Measurements from ENCODE around the gene KRTAP2-1.
"Not testable (repeated sequence)": the region's sequence is repeated elsewhere in the genome, so short reads cannot be mapped to it uniquely, and the experiment has no call there.

KRTAP2-1 gene, protein sequence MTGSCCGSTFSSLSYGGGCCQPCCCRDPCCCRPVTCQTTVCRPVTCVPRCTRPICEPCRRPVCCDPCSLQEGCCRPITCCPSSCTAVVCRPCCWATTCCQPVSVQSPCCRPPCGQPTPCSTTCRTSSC

DNA sequence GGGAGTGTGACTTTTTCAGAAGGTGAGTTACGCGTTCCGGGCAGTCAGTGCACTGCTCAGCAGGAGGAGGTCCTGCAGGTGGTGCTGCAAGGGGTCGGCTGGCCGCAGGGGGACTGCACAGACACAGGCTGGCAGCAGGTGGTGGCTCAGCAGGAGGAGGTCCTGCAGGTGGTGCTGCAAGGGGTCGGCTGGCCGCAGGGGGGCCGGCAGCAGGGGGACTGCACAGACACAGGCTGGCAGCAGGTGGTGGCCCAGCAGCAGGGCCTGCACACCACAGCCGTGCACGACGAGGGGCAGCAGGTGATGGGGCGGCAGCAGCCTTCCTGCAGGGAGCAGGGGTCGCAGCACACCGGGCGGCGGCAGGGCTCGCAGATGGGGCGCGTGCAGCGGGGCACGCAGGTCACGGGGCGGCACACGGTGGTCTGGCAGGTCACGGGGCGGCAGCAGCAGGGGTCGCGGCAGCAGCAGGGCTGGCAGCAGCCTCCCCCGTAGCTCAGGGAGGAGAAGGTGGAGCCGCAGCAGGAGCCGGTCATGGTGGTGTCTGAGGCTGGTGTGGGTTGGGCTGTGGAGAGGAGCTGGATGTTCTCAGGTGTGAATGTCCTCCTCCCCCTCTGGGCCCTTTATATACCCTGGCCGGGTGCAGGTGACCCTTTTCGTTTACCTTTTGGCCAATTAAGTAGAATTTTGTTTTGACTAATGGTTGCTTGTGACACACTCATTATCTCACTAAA lies at the start of gene KRTAP2-1:
Gene KRTAP2-1, minus strand, starts transcription at position 582 of the 731 bp plus-strand sequence. Its CDS starts 49 bp downstream, at position 533.
- DNase-seq, result not testable (repeated sequence)

DNA sequence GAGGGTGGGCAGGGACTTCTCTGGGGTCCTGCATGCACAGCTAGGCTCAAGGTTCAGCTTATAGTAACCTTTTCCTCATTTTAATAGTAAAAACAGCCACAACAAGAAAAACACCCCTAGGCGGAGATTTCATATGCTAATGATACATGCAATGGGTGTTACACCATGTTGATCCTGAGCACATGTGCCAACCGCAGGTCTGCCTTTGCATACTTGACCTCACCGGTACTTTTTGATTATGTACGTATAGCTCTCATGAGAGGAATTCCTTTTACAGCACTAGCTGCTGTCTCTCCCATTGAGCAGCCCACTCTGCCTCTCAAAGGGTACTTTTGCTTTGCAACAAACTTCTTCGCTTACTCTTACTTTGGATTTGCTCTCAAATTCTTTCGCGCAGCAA lies 48.9 kb upstream of the KRTAP2-1 start:
- no peak for DNase-seq

DNA sequence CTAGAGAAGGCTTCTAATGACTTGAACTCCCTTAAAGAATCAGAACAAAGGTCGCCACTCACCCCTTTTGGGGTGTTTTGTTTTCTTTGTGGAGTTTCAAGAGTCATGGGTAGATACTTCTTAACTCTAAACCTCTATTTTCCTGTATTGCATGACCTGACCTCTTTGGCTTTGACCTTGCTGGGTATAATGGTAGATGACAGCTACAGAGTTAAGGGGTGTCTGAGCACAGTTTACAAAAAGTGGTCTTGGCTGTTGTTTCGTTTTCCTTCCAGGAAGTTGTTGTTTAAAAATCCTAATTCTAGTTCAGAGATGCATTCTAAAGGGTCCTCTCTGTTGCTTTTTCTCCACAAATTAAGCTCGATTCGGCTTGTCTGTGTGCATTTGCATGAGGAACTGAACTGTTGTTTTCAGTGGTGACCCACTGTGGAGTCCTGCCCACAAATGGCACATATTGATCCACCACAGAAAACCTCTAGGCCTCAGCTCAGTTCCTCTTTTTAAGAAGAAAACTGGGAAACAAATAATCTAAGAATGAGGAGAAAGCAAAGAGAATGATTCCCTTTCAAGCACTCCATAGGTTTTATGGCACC lies 41.7 kb upstream of the KRTAP2-1 start:
- peak; percentile 65 for DNase-seq

DNA sequence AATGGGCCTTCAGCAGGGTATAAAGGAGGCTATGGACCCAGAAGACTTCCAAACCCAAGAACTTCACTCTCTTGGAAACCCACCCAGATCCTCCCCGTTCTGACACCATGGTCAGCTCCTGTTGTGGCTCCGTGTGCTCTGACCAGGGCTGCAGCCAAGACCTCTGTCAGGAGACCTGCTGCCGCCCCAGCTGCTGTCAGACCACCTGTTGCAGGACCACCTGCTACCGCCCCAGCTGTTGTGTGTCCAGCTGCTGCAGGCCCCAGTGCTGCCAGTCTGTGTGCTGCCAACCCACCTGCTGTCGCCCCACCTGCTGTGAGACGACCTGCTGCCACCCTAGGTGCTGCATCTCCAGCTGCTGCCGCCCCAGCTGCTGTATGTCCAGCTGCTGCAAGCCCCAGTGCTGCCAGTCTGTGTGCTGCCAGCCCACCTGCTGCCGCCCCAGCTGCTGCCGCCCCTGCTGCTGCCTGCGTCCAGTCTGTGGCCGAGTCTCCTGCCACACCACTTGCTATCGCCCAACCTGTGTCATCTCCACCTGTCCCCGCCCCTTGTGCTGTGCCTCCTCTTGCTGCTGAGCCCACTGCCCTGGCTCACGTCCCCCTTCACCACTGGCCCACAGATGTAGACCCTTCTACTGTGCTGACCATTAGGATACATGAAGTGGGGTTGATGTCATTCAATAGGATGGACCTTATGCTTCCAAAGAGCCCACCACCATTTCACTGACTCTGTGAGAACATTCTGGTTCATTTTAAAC lies 37.2 kb upstream of the KRTAP2-1 start, which contains the start of gene KRTAP4-7:
Gene KRTAP4-7, plus strand, starts transcription at position 51 of the 757 bp plus-strand sequence. Its CDS starts 57 bp downstream, at position 108.
- not testable (repeated sequence) for DNase-seq

DNA sequence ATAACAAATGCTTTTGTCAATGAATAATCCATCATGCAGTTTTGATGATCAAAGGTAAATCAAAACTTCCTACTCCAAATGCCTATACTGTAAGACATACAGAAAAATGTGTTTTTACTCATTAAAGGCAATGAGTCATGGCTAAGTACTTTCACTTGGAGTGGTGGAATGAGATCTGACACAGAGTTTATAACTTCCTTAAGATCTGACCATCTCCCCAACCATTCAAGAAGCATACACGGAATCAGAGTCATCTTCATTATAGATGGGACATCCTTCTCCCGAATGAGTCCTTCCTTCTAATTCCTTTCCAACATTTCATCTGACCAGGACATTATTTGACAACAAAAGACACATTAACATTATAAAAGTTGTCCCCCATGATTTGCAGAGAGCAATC lies 36.3 kb upstream of the KRTAP2-1 start:
- DNase-seq, result not testable (repeated sequence)

DNA sequence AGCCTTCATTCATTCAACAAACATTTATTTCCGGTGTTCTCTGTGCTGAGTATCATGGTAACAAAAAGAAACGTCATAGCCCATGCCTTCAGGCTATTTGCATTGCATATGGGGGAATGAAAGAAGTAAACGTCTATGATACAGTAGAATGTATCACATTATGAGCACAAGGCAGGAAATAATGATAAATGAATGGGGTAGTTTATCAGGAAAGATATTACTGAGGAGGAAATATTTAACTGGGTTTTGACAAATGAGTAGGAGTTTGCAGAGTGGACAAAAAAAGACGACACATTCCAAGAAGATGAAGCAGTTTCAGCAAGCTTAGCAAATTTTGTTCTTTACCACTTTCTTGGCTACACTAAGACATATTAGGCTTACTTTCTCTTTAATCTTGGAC lies 35.5 kb upstream of the KRTAP2-1 start:
- DNase-seq, result no peak

DNA sequence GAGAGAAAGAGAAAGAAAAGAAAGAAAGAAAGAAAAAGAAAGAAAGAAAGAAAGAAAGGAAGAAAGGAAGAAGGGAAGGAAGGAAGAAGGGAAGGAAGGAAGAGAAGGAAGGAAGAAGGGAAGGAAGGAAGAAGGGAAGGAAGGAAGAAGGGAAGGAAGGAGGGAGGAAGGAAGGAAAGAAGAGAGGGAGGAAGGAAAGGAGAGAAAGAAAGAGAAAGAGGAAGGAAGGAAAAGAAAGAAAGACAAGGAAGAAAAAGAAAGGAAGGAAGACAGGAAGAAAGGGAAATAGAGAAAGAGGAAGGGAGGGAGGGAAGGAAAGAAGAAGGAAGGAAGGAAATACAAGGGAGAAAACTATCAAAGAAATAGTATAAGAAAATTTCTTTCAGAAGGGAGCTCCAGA lies 29.7 kb upstream of the KRTAP2-1 start:
- DNase-seq, result no peak

DNA sequence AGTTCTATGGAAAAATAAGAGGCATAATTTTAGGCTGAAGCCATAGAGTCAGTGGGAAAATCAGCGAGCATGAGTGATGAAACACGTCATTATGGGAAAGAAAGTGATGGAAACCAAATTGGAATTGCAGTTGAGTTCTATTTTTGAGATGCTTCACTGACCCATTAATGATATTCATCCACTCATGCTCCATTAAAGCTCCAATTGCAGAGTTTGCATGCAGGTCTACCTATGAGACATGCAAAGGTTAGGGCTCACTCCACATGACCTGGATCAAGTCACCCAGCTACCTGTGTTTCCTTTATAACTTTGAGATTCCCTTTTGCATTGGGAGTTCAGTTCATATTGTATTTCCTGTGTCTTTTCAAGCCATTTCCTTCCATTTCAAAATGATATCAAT lies 26.6 kb upstream of the KRTAP2-1 start:
- DNase-seq, result no peak

DNA sequence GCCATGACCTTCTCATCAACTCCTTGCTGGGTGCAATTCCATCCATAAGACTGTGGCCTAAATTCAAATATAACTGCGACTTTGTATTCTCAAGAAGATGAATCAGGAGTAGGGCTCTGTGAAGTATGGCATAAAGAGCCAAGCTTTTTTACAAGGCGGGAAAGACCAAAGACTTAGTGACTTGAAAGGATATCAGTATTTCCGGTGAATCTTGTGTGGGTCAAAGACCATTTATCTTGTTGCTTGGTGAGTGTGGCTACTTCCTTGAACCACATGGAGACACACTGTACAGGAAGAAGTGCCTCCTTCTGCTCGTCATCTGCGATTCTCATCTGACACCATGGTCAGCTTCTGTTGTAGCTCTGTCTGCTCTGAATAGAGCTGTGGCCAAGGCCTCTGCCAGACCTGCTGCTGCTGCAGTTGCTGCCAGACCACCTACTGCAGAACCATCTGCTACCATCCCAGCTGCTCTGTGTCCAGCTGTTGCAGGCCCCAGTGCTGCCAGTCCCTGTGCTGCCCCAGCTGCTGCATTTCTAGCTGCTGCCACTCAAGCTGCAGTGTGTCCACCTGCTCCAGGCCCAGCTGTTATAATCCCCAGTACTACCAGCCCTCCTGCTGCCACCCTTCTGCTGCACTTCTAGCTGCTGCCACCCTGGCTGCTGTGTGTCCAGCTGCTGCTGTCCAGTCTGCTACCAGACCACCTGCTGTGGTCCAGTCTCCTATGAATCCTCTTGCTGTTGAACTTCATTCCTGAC lies 24.7 kb upstream of the KRTAP2-1 start:
- DNase-seq, result no peak

DNA sequence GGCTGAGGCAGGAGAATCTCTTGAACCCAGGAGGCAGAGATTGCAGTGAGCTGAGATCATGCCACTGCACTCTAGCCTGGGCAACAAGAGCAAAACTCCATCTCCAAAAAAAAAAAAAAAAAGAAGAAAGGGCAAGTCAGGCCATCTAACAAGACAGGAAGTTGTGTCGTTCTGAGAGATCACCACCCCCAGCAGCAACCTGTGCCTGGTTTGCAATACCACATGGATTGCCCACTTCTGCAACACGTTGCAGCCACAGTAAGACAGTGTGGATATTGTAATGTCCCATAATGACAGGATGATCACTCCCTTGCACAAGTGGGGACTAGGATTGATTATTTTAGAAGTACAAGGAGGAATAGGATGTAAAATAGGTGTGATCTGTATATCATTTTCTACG lies 21.9 kb upstream of the KRTAP2-1 start:
- peak; percentile 69 for DNase-seq

DNA sequence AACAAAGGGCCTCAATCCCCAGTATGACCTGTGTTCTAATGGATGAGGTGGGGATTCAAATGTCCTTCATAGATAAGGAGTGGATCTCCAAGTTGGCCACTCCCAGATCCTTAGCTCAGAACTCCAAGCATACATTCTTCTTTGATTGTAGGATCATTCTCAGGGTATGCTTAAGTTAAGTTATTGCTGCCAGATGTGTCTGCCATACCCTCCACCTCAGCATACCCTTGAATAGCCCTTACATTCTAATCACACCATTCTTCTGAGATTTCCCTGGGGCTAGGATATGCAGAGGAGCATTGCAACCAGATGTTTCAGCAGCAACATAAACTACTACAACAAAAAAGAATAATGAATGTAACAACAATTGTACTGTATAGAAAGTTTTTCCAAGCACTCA lies 20.2 kb upstream of the KRTAP2-1 start:
- DNase-seq, result no peak

DNA sequence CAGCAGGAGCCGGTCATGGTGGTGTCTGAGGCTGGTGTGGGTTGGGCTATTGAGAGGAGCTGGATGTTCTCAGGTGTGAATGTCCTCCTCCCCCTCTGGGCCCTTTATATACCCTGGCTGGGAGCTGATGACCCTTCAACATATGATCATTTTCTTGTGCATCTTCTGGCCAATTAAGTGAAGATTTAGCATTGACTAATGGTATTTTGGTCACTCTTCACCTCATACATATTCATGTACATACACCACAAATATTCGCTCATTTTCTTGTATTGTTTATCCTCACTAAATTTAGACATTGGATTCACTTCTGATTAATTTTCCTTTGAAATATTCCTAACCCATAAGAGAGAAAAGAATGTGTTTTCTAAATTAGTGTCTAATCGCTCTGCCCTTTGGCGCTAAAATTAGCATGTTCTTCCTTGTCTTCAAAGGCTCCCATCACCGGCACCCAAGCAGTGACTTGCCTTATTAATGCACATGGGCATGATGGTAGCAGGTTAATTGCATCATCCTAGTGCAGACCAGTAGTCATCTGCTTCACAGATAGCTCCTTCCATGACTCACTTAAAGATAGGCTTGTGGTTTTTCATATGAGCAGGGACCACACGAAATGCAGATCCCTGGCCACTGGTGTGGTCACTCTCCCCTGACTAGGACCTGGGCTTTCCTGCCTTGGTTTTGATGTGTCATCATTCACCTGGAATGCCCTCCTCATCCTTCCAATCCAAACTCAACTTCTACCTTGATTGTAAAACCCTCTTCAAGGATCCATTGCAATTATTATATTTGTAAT lies 18.9 kb upstream of the KRTAP2-1 start, which contains the start of gene KRTAP2-4:
Gene KRTAP2-4, minus strand, starts transcription at position 51 of the 796 bp plus-strand sequence. Its CDS starts 34 bp downstream, at position 17.
- DNase-seq, result peak; percentile 86

DNA sequence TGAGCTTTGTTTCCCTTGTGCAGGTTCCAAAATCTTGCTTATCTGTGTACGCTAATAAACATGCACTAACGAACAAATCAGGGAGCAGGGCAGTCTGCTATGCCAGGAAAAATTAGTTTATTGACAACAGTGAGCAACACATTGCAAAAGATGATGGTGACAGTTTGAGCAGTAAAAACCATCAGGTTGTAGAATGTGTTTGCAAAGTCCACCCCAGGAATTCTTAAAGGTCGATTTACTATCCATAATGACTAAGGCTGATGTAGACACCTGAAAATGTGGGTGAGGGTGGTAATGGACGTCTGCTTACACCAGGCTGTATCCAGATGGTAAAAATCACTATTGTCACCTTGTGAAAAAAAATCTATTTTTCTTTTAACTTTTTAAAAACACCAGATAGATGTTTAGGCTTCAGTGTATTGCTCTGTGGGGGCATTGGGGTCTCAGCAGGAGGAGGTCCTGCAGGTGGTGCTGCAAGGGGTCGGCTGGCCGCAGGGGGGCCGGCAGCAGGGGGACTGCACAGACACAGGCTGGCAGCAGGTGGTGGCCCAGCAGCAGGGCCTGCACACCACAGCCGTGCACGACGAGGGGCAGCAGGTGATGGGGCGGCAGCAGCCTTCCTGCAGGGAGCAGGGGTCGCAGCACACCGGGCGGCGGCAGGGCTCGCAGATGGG lies 18.0 kb upstream of the KRTAP2-1 start:
- DNase-seq, result not testable (repeated sequence)

DNA sequence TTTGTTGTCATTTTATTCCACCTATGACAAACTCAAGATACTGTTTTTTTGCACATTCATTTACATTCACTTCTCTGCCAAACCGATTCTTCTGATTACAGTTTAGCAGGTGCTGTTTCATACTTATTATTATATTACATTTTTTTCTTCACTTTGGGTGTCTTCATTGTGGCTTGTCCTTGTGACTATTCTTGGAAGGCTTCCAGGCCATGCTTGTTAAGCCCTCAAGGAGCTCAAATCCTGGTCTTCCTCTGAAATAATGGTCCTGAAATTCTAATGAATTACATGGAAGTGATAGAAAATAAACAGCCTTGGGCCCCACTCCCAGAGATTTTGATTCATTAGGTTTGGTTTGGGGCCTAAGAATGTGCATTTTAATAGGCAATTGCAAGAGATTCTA lies 17.2 kb upstream of the KRTAP2-1 start:
- no peak for DNase-seq

DNA sequence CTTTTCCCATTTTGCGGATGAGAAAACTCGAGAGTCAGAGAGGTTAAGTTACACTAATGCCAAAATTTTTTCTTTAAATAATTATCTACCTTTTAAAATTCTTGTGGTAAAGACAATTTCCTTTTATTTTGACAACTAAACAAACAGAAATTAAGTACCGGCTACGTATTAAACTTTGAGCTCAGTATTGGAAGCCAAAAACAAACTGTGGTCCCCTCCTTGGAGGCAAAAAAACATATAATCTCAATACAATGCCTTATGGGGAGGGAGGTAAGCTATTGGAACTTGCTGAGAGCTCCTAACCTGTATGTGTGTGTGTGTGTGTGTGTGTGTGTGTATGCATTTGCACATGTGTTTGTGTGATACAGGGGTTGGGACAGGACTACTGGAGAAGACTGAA lies 16.3 kb upstream of the KRTAP2-1 start:
- no peak for DNase-seq

DNA sequence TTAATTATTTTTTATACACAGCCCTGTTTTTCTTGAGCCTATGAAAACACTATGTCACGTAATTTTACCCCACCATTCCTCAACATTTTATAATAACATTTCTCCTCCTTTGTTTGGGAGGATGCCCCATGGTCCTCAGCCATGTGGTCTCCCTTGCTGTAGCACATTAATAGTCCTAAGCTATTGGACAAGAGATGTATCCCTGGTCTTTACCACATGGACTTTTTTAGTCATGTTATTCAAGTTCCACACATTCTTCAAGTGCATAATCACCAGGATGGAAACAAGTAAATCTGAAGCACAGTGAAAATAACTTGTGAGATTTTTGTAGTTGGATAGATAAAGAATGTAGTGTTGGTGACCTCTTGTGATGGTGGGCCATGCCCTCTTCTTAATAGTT lies 14.8 kb upstream of the KRTAP2-1 start:
- DNase-seq, result no peak

DNA sequence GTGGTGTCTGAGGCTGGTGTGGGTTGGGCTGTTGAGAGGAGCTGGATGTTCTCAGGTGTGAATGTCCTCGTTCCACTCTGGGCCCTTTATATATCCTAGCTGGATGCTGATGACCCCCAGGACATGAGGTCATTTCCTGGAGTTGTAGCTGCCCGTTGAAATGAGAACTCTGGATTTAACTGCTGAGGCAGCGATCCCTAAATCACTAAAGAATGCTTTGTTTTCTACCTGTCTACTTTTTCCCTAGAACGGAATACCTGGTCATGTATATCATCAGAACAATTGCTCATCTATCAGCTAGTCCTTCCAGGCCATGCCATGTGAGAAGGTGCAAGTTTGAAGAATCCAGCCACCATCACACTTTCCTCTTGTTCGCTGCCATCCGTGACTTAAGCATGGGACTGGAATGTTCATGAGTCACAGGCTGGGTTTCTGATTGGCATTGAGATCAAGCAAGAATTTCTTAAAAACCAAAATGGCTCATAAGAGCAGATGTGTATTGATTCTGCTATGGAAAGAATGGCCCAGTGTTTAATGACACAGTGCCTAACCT lies 13.0 kb upstream of the KRTAP2-1 start, which contains the start of gene KRTAP2-3:
Gene KRTAP2-3, minus strand, starts transcription at position 63 of the 553 bp plus-strand sequence. CDS start 64 bp downstream, outside the sequence.
- DNase-seq, result no peak

DNA sequence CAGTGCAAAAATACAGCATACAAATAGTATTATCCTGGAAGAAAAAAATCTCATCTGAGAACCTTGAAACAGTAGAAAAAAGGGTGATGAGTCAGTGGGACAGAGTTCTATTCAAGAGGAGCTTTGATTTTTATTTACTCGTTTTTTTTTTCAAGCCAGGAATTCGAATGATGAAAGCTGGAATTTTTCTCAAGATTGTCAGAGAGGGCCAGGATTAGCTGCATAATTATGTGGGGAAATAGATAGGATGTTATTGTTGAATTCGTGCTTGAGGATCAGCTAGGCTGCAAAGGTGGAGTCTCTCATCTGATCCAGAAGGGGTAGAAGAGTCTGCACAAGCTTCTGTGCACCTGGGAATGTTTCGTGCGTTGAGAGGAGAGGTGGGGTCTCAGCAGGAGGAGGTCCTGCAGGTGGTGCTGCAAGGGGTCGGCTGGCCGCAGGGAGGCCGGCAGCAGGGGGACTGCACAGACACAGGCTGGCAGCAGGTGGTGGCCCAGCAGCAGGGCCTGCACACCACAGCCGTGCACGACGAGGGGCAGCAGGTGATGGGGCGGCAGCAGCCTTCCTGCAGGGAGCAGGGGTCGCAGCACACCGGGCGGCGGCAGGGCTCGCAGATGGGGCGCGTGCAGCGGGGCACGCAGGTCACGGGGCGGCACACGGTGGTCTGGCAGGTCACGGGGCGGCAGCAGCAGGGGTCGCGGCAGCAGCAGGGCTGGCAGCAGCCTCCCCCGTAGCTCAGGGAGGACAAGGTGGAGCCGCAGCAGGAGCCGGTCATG lies 12.3 kb upstream of the KRTAP2-1 start:
- not testable (repeated sequence) for DNase-seq

DNA sequence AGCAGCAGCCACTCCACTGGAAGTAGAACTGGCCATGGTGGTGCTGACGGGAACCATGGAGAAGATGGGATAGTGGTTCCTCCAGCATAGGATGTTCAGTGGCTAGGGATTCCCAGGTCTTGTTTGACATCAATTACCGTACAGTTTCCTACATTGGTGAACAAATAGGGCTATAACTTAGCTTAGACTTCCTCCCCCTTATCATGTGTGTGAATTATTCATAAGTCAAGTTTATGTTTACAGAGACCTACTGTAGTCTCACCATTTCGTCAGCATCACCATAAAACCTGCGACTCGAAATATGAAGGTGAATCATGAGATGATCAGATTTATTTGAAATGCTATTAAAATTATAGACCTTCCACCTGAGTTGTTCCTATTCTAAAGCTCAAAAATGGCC lies 11.6 kb upstream of the KRTAP2-1 start:
- no peak for DNase-seq

DNA sequence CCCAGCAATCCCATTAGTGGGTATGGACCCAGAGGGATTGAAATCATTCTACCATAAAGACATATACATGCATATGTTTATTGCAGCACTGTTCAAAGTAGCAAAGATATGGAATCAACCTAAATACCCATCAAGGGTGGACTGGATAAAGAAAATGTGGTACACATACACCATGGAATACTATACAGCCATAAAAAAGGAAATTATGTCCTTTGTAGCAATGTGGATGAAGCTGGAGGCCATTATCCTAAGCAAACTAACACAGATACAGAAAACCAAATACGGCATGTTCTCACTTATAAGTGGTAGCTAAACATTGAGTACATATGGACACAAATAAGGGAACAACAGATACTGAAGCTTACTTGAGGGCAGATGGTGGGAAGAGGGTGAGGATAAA lies 10.4 kb upstream of the KRTAP2-1 start:
- no peak for DNase-seq
